Left lung (tissue), 10 donors: ENCODE data around the gene ERICH2. TPM values are rescaled to one million over a fixed set of nuclear protein-coding genes. Genes with fewer than 3 reads are reported as not detected.

Source experiments
- ATAC-seq: fragments of 200-7000 bp; cut with Tn5 transposase; one replicate; pipeline ENCODE4 v1.9.1; 2020; ENCODE audit warnings: moderate library complexity
- DNase-seq, 4 donors: peaks; one replicate each; pipeline ENCODE4 v3.0.0-alpha.2; 2013 to 2020
- H3K27ac ChIP-seq, 2 donors: fragments of 200-600 bp; sonication (generic) in 1 of 2; one replicate each; pipeline versions ENCODE4 v1.5.0 to v1.8.0; 2020 to 2021
- H3K27me3 ChIP-seq, 2 donors: fragments of 200-600 bp; sonication (generic) in 1 of 2; one replicate each; pipeline versions ENCODE4 v1.5.0 to v1.8.0; 2020 to 2021
- H3K36me3 ChIP-seq, 2 donors: fragments of 200-600 bp; sonication (generic) in 1 of 2; one replicate each; pipeline versions ENCODE4 v1.5.0 to v1.8.0; 2020 to 2021
- H3K4me1 ChIP-seq, 2 donors: fragments of 200-600 bp; one replicate each; pipeline ENCODE4 v1.8.0; 2021
- H3K4me3 ChIP-seq, 2 donors: fragments of 200-600 bp; sonication (generic) in 1 of 2; one replicate each; pipeline versions ENCODE4 v1.5.0 to v1.8.0; 2020 to 2021; ENCODE audit warnings: mild to moderate bottlenecking in 1 of 2
- H3K9me3 ChIP-seq, 2 donors: fragments of 200-600 bp; sonication (generic) in 1 of 2; one replicate each; pipeline versions ENCODE4 v1.5.0 to v1.8.0; 2020 to 2021
- CTCF ChIP-seq, 2 donors: fragments of 200-600 bp; sonication (generic) in 1 of 2; IDR thresholded peaks; one replicate each; pipeline versions ENCODE4 v1.5.0 to v1.8.0; 2021; ENCODE audit warnings: antibody characterized with exemption in 2 of 2
- intact Hi-C, 2 donors: fragments of 100-400 bp; cut with DNase I; formaldehyde crosslinking; loops; one replicate each; pipeline versions ENCODE4 v1.11.2 to v1.14.2; 2022
- polyA plus RNA-seq, 6 donors: library from polyadenylated mRNA; unstranded; fragments of 120-200 nt; gene quantifications; one replicate each; pipeline ENCODE4 v1.2.1, GENCODE V29; 2013; ENCODE audit not compliant: insufficient read length in 6 of 6
- total RNA-seq, 2 donors: library from RNA; stranded (reverse); fragmentation: NEBNext Ultra II Directional; extraction: Animal tissue kit (Norgen Biotek cat#: 25700); gene quantifications; one replicate each; pipeline ENCODE4 v1.2.1, GENCODE V29; 2021
- donor health status: DM: no; HTN: yes; CAD: no.
- donor health status: DM: no; HTN: no; CAD: no.

Gene ERICH2
- total and polyA plus RNA-seq, 8 donors: 3.3 to 14.4 (median 11.5) TPM

GRCh38 chr2:170818752-170819470, 48.7 kb downstream of the ERICH2 start:
- Histone ChIP-seq H3K36me3 (no peaks in the 10 kb centered on the region), H3K4me3 (no peak overlapping the region), H3K27ac (no peak overlapping the region), H3K27me3 (peaks cover 94 to 100% of the 10 kb centered on the region in 2 donors), H3K9me3 (no peaks in the 10 kb centered on the region), H3K4me1 (peaks cover 52 to 79% of the 10 kb centered on the region in 2 donors)
- no peak for TF ChIP-seq CTCF (IDR thresholded peaks at IDR 0.05)
- intact Hi-C loops: loop anchor here in 1 of 2 donors (10.0 kb wide), 1 partner anchor 404 kb away; no protein-coding TSS in a partner anchor
- ATAC-seq: no peak
- DNase-seq: no peak

- no peak for DNase-seq
- Histone ChIP-seq H3K36me3 (no peaks in the 10 kb centered on the region), H3K4me1 (peaks cover 52 to 80% of the 10 kb centered on the region in 2 donors), H3K4me3 (no peak overlapping the region), H3K27ac (no peak overlapping the region), H3K9me3 (no peaks in the 10 kb centered on the region), H3K27me3 (peaks cover 86 to 100% of the 10 kb centered on the region in 2 donors)
- TF ChIP-seq CTCF (IDR thresholded peaks at IDR 0.05): no peak
- ATAC-seq: no peak
- intact Hi-C loops: loop anchor here in 1 of 2 donors (10.0 kb wide), 1 partner anchor 405 kb away; no protein-coding TSS in a partner anchor
Observed at GRCh38 chr2:170819680-170820664, 49.8 kb downstream of the ERICH2 start.

- no peak for DNase-seq
- no peak for TF ChIP-seq CTCF (IDR thresholded peaks at IDR 0.05)
- H3K36me3 ChIP-seq: no peaks in the 10 kb centered on the region
- H3K4me1 ChIP-seq: peaks cover 50 to 74% of the 10 kb centered on the region in 2 donors
- ATAC-seq: no peak
- H3K27me3 ChIP-seq: peaks cover 77 to 100% of the 10 kb centered on the region in 2 donors
- peak overlapping the region in 1 of 2 donors; percentile 16 for H3K4me3 ChIP-seq
- no peaks in the 10 kb centered on the region for H3K9me3 ChIP-seq
- intact Hi-C loops: no loop called here
- no peak overlapping the region for H3K27ac ChIP-seq
Observed at GRCh38 chr2:170820757-170821530, 50.8 kb downstream of the ERICH2 start.

GRCh38 chr2:170821531-170822289, 51.5 kb downstream of the ERICH2 start:
- ATAC-seq (no peak), DNase-seq (no peak)
- H3K4me3 ChIP-seq: no peak overlapping the region
- H3K36me3 ChIP-seq: no peaks in the 10 kb centered on the region
- H3K9me3 ChIP-seq: no peaks in the 10 kb centered on the region
- TF ChIP-seq CTCF (IDR thresholded peaks at IDR 0.05): no peak
- H3K4me1 ChIP-seq: peaks cover 43 to 66% of the 10 kb centered on the region in 2 donors
- intact Hi-C loops: no loop called here
- no peak overlapping the region for H3K27ac ChIP-seq
- peaks cover 70 to 100% of the 10 kb centered on the region in 2 donors for H3K27me3 ChIP-seq
